H9 (cell line): ENCODE data around the gene FLNA. TPM values are rescaled to one million over a fixed set of nuclear protein-coding genes. Genes with fewer than 3 reads are reported as not detected.

ENCODE experiments used
- DNase-seq: peaks from one replicate; pipeline ENCODE4 v3.0.0-alpha.2; 2017
- H2AFZ ChIP-seq: one replicate; pipeline ENCODE4 v1.6.1; 2013; ENCODE audit warnings: mild to moderate bottlenecking, low read length, control low read depth, moderate library complexity
- H2AK5ac ChIP-seq: 2 replicates; pipeline ENCODE4 v1.6.1; 2013; ENCODE audit warnings: low read length, control low read depth, mixed read lengths; ENCODE audit not compliant: insufficient read length
- H2BK120ac ChIP-seq: one replicate; pipeline ENCODE4 v1.6.1; 2013; ENCODE audit warnings: low read depth, mild to moderate bottlenecking, low read length, control low read depth, inconsistent platforms; ENCODE audit not compliant: poor library complexity, severe bottlenecking
- H2BK12ac ChIP-seq: 2 replicates; pipeline ENCODE4 v1.6.1; 2013; ENCODE audit warnings: low read length, control low read depth, mixed read lengths, low read depth; ENCODE audit not compliant: insufficient read length
- H2BK15ac ChIP-seq: 2 replicates; pipeline ENCODE4 v1.6.1; 2013; ENCODE audit warnings: low read depth, low read length, control low read depth
- H2BK20ac ChIP-seq: one replicate; pipeline ENCODE4 v1.6.1; 2013; ENCODE audit warnings: low read depth, mild to moderate bottlenecking, low read length, control low read depth, inconsistent platforms; ENCODE audit not compliant: poor library complexity, severe bottlenecking
- H2BK5ac ChIP-seq: 2 replicates; pipeline ENCODE4 v1.6.1; 2013; ENCODE audit warnings: low read length, control low read depth, mixed read lengths; ENCODE audit not compliant: insufficient read length
- H3K14ac ChIP-seq: 2 replicates; pipeline ENCODE4 v1.6.1; 2013; ENCODE audit warnings: low read length, control low read depth; ENCODE audit not compliant: insufficient read depth
- H3K18ac ChIP-seq: 2 replicates; pipeline ENCODE4 v1.6.1; 2013; ENCODE audit warnings: low read depth, mild to moderate bottlenecking, mixed read lengths, low read length, control low read depth; ENCODE audit not compliant: insufficient read length
- H3K23ac ChIP-seq: 2 replicates; pipeline ENCODE4 v1.6.1; 2013; ENCODE audit warnings: low read length, control low read depth, mixed read lengths, low read depth; ENCODE audit not compliant: insufficient read length
- H3K23me2 ChIP-seq: 2 replicates; pipeline ENCODE4 v1.6.1; 2013; ENCODE audit warnings: low read depth, mild to moderate bottlenecking, mixed read lengths, low read length, control low read depth; ENCODE audit not compliant: insufficient read length, poor library complexity, severe bottlenecking
- H3K27ac ChIP-seq: 2 replicates; pipeline ENCODE4 v1.5.1; 2013; ENCODE audit warnings: low read length, control low read depth, mixed read lengths, low read depth; ENCODE audit not compliant: insufficient read length
- H3K27me3 ChIP-seq: 2 replicates; pipeline ENCODE4 v1.6.1; 2013; ENCODE audit warnings: low read length, control low read depth, inconsistent platforms; ENCODE audit not compliant: insufficient read depth
- H3K4ac ChIP-seq: 2 replicates; pipeline ENCODE4 v1.6.1; 2013; ENCODE audit warnings: low read depth, mild to moderate bottlenecking, control low read depth, inconsistent platforms, low read length, moderate library complexity
- H3K4me1 ChIP-seq: 2 replicates; pipeline ENCODE4 v1.6.1; 2013; ENCODE audit warnings: low read length, control low read depth, inconsistent platforms; ENCODE audit not compliant: insufficient read depth
- H3K4me2 ChIP-seq: 2 replicates; pipeline ENCODE4 v1.6.1; 2013; ENCODE audit warnings: low read length, control low read depth, mixed read lengths; ENCODE audit not compliant: insufficient read length, insufficient read depth
- H3K56ac ChIP-seq: 2 replicates; pipeline ENCODE4 v1.6.1; 2013; ENCODE audit warnings: low read depth, mild to moderate bottlenecking, mixed read lengths, low read length, control low read depth; ENCODE audit not compliant: insufficient read length
- H3K79me1 ChIP-seq: 2 replicates; pipeline ENCODE4 v1.6.1; 2013; ENCODE audit warnings: low read depth, mild to moderate bottlenecking, moderate library complexity, low read length, control low read depth, inconsistent platforms; ENCODE audit not compliant: insufficient read depth, poor library complexity, severe bottlenecking
- H3K79me2 ChIP-seq: 2 replicates; pipeline ENCODE4 v1.6.1; 2013; ENCODE audit warnings: low read length, control low read depth, inconsistent platforms; ENCODE audit not compliant: insufficient read depth
- H3K9ac ChIP-seq: 2 replicates; pipeline ENCODE4 v1.6.1; 2013; ENCODE audit warnings: low read length, control low read depth, mixed read lengths; ENCODE audit not compliant: insufficient read length; ENCODE audit errors: extremely low read depth
- H3K9me3 ChIP-seq: one replicate; pipeline ENCODE4 v1.6.1; 2013; ENCODE audit warnings: low read depth, low read length, inconsistent platforms; ENCODE audit not compliant: control insufficient read depth
- H3T11ph ChIP-seq: one replicate; pipeline ENCODE4 v1.6.1; 2013; ENCODE audit warnings: mild to moderate bottlenecking, low read length, control low read depth, inconsistent platforms
- H4K20me1 ChIP-seq: one replicate; pipeline ENCODE4 v1.6.1; 2013; ENCODE audit not compliant: control insufficient read depth, insufficient read length, insufficient read depth
- H4K5ac ChIP-seq: 2 replicates; pipeline ENCODE4 v1.6.1; 2013; ENCODE audit warnings: low read depth, mild to moderate bottlenecking, mixed read lengths, low read length, control low read depth; ENCODE audit not compliant: insufficient read length
- H4K8ac ChIP-seq: replicated peaks from 2 replicates; pipeline ENCODE4 v1.6.1; 2013; ENCODE audit warnings: low read length, control low read depth, mixed read lengths, low read depth; ENCODE audit not compliant: insufficient read length
- H4K91ac ChIP-seq: 2 replicates; pipeline ENCODE4 v1.6.1; 2013; ENCODE audit warnings: low read depth, mild to moderate bottlenecking, moderate library complexity, mixed read lengths, low read length, control low read depth; ENCODE audit not compliant: insufficient read length
- H3K27ac Mint-ChIP-seq, 3 experiments: 2 replicates in 2 of 3; 3 replicates in 1 of 3; pipeline ENCODE4 v1.8.0; 2020 to 2021; ENCODE audit warnings: mixed read lengths in 3 of 3, mild to moderate bottlenecking in 1 of 3, moderate library complexity in 1 of 3
- H3K27me3 Mint-ChIP-seq: 2 replicates; pipeline ENCODE4 v1.8.0; 2021; ENCODE audit warnings: low read depth, mild to moderate bottlenecking, moderate library complexity, mixed read lengths
- H3K36me3 Mint-ChIP-seq, 3 experiments: 2 replicates in 2 of 3; 3 replicates in 1 of 3; pipeline ENCODE4 v1.8.0; 2020 to 2021; ENCODE audit warnings: low read depth in 3 of 3, mixed read lengths in 3 of 3; ENCODE audit not compliant: insufficient read depth in 1 of 3
- H3K4me1 Mint-ChIP-seq, 2 experiments: 2 replicates each; pipeline ENCODE4 v1.8.0; 2020; ENCODE audit warnings: mixed read lengths in 2 of 2
- H3K4me3 Mint-ChIP-seq, 2 experiments: 2 replicates in 1 of 2; 3 replicates in 1 of 2; pipeline ENCODE4 v1.8.0; 2020 to 2021; ENCODE audit warnings: mild to moderate bottlenecking in 2 of 2, mixed read lengths in 2 of 2, moderate library complexity in 1 of 2
- H3K9me3 Mint-ChIP-seq, 2 experiments: 2 replicates in 1 of 2; 3 replicates in 1 of 2; pipeline ENCODE4 v1.8.0; 2020; ENCODE audit warnings: mild to moderate bottlenecking in 2 of 2, mixed read lengths in 2 of 2, moderate library complexity in 1 of 2
- whole genome bisulfite sequencing: extraction: QIAGEN DNeasy Blood & Tissue Kit; methylation state at CpG from one replicate; pipeline ENCODE4 v1.1.7; 2013; ENCODE audit warnings: missing lambda C conversion rate, low lambda C conversion rate, mixed read lengths; ENCODE audit not compliant: insufficient read length; ENCODE audit errors: extremely low coverage; 5-methylcytosine and 5-hydroxymethylcytosine counted together
- total RNA-seq: library from RNA; stranded (reverse); gene quantifications from 2 replicates; pipeline ENCODE4 v1.2.1, GENCODE V29; 2021
- TF ChIP-seq, protein P1 (sequence below): fragments of 200-600 bp; sonication (generic); conservative IDR thresholded peaks from 3 replicates; pipeline ENCODE4 v1.8.0; 2021; ENCODE audit warnings: antibody characterized with exemption, mild to moderate bottlenecking

Gene FLNA
- total RNA-seq, 1 experiment from 2014 or later, result 957 TPM

DNA sequence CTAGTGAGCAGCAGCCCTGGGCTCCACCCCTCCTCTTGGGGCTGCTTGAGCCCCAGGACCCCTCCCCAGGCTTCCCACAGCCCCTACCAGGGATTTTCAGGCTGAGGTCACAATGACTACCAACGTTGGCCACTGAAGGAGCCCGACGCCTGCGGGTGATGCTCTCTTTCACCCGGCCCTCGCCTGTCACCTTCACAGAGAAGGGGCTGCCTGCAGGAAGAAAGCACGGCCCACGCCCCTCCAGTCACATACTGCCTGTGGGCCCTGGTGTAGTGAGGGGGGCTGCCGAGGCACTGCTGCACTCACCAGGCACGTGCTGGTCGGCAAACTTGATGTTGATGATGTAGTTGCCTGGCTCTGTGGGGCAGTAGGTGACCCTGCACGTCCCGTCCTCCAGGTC, 22.0 kb downstream of the FLNA start:
- Mint-ChIP-seq H3K27me3 (peaks cover 2% of the 10 kb centered on the region), H3K27ac (no peak overlapping the region), H3K9me3 (peaks cover 45 to 57% of the 10 kb centered on the region in 2 experiments), H3K4me3 (no peak overlapping the region), H3K4me1 (0 out of 4 replicates have a peak, but pooled peaks cover 0 to under 1% of the 10 kb centered on the region in 2 experiments), H3K36me3 (peaks cover 32 to 80% (median 68%) of the 10 kb centered on the region in 3 experiments)
- Histone ChIP-seq H3K23me2 (no peaks in the 10 kb centered on the region), H3K4ac (no peak overlapping the region), H3K18ac (no peak overlapping the region), H4K5ac (no peak overlapping the region), H2AFZ (no peak overlapping the region), H3K14ac (no peak overlapping the region), H3K9ac (no peak overlapping the region), H3K56ac (no peak overlapping the region), H3K27me3 (no peaks in the 10 kb centered on the region), H2BK12ac (no peak overlapping the region), H3K23ac (no peak overlapping the region), H2AK5ac (no peak overlapping the region), H2BK120ac (no peak overlapping the region), H3T11ph (no peak overlapping the region), H2BK5ac (no peak overlapping the region), H3K79me1 (no peaks in the 10 kb centered on the region), H2BK15ac (no peak overlapping the region), H2BK20ac (no peak overlapping the region), H3K4me2 (no peak overlapping the region), H3K27ac (no peak overlapping the region), H4K8ac (no peak overlapping the region), H4K20me1 (peaks cover 4% of the 10 kb centered on the region), H3K4me1 (no peaks in the 10 kb centered on the region), H3K79me2 (no peaks in the 10 kb centered on the region), H4K91ac (no peak overlapping the region), H3K9me3 (peaks cover 22% of the 10 kb centered on the region)
- TF ChIP-seq, protein P1, sequence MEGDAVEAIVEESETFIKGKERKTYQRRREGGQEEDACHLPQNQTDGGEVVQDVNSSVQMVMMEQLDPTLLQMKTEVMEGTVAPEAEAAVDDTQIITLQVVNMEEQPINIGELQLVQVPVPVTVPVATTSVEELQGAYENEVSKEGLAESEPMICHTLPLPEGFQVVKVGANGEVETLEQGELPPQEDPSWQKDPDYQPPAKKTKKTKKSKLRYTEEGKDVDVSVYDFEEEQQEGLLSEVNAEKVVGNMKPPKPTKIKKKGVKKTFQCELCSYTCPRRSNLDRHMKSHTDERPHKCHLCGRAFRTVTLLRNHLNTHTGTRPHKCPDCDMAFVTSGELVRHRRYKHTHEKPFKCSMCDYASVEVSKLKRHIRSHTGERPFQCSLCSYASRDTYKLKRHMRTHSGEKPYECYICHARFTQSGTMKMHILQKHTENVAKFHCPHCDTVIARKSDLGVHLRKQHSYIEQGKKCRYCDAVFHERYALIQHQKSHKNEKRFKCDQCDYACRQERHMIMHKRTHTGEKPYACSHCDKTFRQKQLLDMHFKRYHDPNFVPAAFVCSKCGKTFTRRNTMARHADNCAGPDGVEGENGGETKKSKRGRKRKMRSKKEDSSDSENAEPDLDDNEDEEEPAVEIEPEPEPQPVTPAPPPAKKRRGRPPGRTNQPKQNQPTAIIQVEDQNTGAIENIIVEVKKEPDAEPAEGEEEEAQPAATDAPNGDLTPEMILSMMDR, result no peak
- no CpG with 5 or more reads among the region's 13 CpGs for WGBS
- DNase-seq, result no peak
